Measurements from ENCODE around the gene PER1. TPM values are rescaled to one million over a fixed set of nuclear protein-coding genes. Genes with fewer than 3 reads are reported as not detected.

Gene PER1
- total and polyA plus RNA-seq, 10 of the 15 experiments (the other 5 are each of a cell fraction or from before 2014, with no cell fraction given), result 0.02 to 25.1 (median 5.4) TPM

- no peak for TF ChIP-seq PRDM15 (CRISPR knock-in tag; IDR thresholded peaks at IDR 0.05)
Observed at GRCh38 chr17:8146381-8147140, 5.6 kb downstream of the PER1 start (continued).

GRCh38 chr17:8145811-8146210, 6.4 kb downstream of the PER1 start:
- ChIA-PET CTCF (interaction anchor here (1.1 kb wide), 1 partner anchor 75 kb away, joined by 3 read pairs; no protein-coding TSS in a partner anchor), SMC1A (ENCODE audit: uncharacterized antibody, unreplicated experiment) (no interaction called here), RAD21 (ENCODE audit: unreplicated experiment) (no interaction called here), POLR2A (no interaction called here)
- FAIRE-seq (no peak), DNase-seq (ENCODE audit: low read depth, low spot score) (no peak), ATAC-seq (no peak)
- BruUV-seq (replicated peaks), result no TSS peak
- H3K36me3 ChIP-seq (ENCODE audit: control insufficient read depth in 2 of 2, insufficient read depth in 2 of 2, low read length in 1 of 2), result peaks cover 9 to 32% of the 10 kb centered on the region in 2 experiments
- H3K4me3 ChIP-seq, result no peak overlapping the region
- no peak overlapping the region for H2AFZ ChIP-seq (ENCODE audit: control insufficient read depth, low read depth, low read length)
- H3K4me1 ChIP-seq (ENCODE audit: control insufficient read depth, insufficient read depth, low read length), result peaks cover 6% of the 10 kb centered on the region
- H3K9ac ChIP-seq (ENCODE audit: control insufficient read depth, insufficient read depth, low read length), result no peak overlapping the region
- no peaks in the 10 kb centered on the region; the same call in 1 of the 2 replicates for H4K20me1 ChIP-seq (ENCODE audit: control insufficient read depth, insufficient read depth)
- H3K27ac ChIP-seq (ENCODE audit: control insufficient read depth, insufficient read depth), result no peak overlapping the region
- no peaks in the 10 kb centered on the region for H3K27me3 ChIP-seq (replicated peaks in 1 of 2; ENCODE audit: control insufficient read depth in 2 of 2, insufficient read depth in 2 of 2, low read length in 1 of 2)
- no peak overlapping the region for H3K4me2 ChIP-seq (ENCODE audit: control insufficient read depth, insufficient read depth)
- H3K79me2 ChIP-seq (ENCODE audit: control insufficient read depth, insufficient read depth, low read length), result peaks cover 7% of the 10 kb centered on the region
- 95% methylated on average over 9 of the region's 12 CpGs for WGBS (ENCODE audit: insufficient coverage, insufficient replicate concordance, low lambda C conversion rate, missing lambda C conversion rate)
- in situ Hi-C loops (cut with MboI), result no loop called here
- H3K9me3 ChIP-seq (replicated peaks; ENCODE audit: control insufficient read depth, insufficient read depth, low read length), result no peaks in the 10 kb centered on the region
- intact Hi-C loops (cut with micrococcal nuclease; ENCODE audit: unreplicated experiment), result no loop called here
- no peak for TF ChIP-seq BCL11A (IDR thresholded peaks at IDR 0.05; ENCODE audit: low read depth, low read length)
- no peak for TF ChIP-seq TCF3 (IDR thresholded peaks at IDR 0.05; ENCODE audit: borderline replicate concordance, insufficient read depth, low read depth, low read length)
- no peak for TF ChIP-seq ZNF592 (IDR thresholded peaks at IDR 0.05)
- TF ChIP-seq TAF1 (IDR thresholded peaks at IDR 0.05; ENCODE audit: borderline replicate concordance, low read depth, low read length), result no peak
- no peak for TF ChIP-seq SP1 (IDR thresholded peaks at IDR 0.05; ENCODE audit: low read depth, low read length)
- TF ChIP-seq CHD4 (IDR thresholded peaks at IDR 0.05), result no peak
- TF ChIP-seq SUPT20H (IDR thresholded peaks at IDR 0.05; ENCODE audit: borderline replicate concordance, control insufficient read depth, low read depth, low read length), result no peak
- TF ChIP-seq NFIC (IDR thresholded peaks at IDR 0.05; ENCODE audit: low read depth, low read length), result no peak
- TF ChIP-seq CTCF (IDR thresholded peaks at IDR 0.05 in 2 of 3, conservative IDR thresholded peaks at IDR 0.05 in 1 of 3; ENCODE audit: control insufficient read depth in 2 of 3, extremely low read depth in 1 of 3, insufficient read depth in 1 of 3, low read depth in 3 of 3, low read length in 3 of 3), result no peak
- no peak for TF ChIP-seq SREBF2 (IDR thresholded peaks at IDR 0.05; ENCODE audit: low read length)
